ENCODE results near the gene CIT.
"Not testable (repeated sequence)": the region's sequence is repeated elsewhere in the genome, so short reads cannot be mapped to it uniquely, and the experiment has no call there.

Gene CIT

GRCh38 chr12:119727600-119728443, 149.3 kb downstream of the CIT start:
- no peak for DNase-seq

- no peak for DNase-seq
These were observed 151.6 kb downstream of the CIT start for GRCh38 chr12:119725523-119725922.

- no peak for DNase-seq
These were observed 155.8 kb downstream of the CIT start for GRCh38 chr12:119721306-119721705.

DNA sequence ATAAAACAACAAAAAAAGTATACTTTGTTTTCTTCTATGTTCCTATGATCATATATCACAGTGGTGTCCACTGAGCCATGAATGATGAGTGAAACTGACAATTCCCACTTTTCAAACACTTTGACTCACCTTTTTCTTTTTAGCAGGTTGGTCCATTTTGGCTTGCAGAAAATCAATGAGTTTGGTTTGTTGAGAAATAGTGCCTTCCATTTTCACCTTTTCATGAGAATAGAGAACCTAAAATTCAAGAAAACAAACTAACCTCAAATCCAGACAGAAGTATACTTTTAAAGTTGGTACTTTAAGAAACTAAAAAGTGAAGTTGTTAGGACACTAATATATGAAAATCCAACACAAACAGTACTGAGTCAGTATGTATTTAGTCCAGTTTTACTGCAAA, 156.8 kb downstream of the CIT start:
- no peak for DNase-seq

DNA sequence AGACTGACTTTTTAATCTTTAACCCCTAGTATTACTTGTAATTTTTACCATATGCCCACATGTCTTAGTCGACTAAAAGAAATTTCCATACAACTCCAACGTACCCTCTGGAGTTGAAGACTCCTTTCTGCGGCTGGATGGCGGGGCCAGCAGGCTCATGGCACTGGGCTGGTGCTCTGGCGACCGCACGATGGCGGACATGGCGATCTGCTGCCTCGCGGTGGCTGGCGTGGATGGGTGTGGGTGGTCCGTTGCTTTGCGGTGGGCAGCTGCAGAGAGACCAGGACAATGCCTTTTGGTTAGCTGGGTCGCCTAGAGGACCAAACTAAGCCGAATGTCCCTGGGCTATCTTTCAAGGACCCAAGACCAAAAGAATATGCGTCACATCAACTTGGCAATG, 159.0 kb downstream of the CIT start:
- DNase-seq = no peak

DNA sequence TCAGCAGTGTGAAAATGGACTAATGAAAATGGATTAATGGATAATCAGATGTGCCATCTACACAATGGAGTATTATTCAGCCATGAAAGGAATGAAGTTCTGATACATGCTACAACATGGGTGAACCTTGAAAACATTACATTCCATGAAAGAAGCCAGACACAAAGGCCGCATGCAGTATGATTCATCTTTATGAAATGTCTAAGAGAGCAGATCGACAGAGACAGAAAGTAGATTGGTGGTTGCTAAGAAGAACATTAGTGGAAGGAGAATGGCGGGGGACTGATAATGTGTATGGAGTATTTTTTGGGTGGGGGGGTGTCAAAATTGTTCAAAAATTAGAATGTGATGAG, 161.9 kb downstream of the CIT start:
- no peak for DNase-seq

DNA sequence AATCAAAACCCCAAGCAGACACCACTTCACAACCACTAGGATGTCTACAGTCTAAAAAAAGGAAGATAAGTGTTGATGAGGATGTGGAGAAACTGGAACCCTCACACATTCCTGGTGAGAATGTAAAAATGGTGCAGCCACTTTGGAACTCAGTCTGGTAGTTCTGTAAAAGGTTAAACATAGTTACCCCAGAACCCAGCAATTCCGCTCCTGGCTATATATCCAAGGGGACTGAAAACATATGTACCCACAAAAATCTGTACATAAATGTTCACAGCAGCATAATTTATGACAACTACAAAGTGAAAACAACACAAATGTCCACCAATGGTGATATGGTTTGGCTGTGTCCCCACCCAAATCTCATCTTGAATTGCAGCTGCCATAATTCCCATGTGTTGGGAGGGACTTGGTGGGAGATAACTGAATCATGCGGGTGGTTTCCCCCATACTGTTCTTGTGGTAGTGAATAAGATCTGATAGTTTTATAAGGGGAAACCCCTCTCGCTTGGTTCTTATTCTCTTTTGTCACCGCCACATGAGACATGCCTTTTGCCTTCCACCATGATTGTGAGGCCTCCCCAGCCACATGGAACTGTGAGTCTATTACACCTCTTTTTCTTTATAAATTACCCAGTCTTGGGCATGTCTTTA, 162.4 kb downstream of the CIT start:
- DNase-seq = no peak

GRCh38 chr12:119713551-119714031, 163.5 kb downstream of the CIT start:
- no peak for DNase-seq

DNA sequence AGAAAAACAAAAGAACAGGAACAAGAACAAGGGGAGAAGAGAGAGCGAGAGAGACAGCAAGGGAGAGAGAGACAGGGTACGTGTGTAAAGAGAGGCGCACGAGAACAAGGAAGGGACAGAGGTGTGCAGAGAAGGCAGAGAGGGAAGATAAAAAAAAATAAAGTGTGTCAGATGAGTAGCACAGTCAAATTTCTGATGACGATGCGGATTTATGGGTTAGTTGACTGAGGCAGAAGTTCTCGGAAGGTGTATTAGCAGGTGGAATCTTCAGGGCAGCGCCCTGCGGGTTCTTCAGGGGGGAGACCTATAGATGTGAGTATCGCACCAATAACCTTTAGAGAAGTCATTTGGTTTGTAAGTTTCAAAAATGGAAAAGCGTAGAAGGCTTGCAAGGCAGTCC, 164.4 kb downstream of the CIT start:
- no peak for DNase-seq

DNA sequence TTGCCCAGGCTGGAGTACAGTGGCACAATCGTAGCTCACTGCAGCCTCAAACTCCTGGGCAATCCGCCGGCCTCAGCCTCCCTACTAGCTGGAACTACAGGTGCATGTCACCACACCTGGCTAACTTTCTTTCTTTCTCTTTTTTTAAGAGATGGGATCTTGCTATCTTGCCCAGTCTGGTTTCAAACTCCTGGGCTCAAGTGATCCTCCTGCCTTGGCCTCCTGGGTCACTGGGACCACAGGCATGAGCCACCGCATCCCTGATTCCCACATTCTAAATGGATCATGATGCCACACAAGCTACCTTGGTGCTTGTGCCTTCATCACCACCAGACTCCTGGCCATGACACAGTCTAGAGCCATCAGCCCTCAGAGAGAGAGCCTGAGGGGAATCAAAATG, 165.4 kb downstream of the CIT start:
- DNase-seq = no peak

DNA sequence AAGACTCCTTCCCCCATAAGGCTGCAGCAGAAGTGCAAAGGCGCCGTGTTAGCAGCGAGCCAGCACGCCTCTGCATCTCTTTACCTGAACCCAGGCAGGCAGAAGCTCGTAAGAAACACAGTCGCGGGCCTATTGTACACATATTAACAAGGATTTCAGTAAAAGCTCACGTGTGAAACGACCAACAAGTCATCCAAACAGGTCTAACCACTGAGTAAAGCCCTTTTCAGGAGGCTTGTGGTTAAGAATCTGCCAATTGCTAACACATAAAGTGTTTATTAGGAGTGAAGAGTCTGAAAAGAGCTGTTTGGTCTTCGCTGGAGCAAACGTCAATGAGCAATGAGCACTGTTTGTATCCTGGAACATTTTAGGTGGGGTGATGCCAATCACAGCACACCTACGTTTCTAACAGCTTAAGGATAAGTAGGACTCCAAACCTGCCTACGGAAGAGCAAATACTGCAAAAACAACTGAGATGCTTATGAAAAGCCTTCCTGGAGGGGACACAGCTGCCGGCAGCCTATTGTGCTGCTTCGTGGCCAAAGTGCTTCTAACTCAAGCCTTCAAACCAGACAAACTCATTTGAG, 166.1 kb downstream of the CIT start:
- no peak for DNase-seq

GRCh38 chr12:119710374-119710964, 166.7 kb downstream of the CIT start:
- DNase-seq = no peak

- not testable (repeated sequence) for DNase-seq
These were observed 170.7 kb downstream of the CIT start for GRCh38 chr12:119706427-119706826.

DNA sequence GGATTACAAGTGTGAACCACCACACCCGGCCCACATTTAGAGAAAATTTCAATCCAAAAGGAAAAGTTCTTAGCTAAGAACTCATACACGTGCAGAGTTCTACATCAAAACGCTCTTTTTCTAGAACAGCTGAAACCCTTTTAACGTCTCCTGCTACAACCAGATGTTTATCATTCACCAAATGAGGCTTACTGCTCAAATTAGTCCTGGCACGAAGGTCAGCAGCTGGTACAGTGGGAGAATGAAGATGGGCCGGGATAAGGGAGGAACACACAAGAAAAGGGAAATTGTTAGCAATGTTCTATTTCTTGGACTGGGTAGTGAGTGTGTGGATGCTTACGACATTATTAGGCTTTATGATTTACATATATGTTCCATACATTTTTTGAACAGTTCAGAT, 171.9 kb downstream of the CIT start:
- DNase-seq = no peak

DNA sequence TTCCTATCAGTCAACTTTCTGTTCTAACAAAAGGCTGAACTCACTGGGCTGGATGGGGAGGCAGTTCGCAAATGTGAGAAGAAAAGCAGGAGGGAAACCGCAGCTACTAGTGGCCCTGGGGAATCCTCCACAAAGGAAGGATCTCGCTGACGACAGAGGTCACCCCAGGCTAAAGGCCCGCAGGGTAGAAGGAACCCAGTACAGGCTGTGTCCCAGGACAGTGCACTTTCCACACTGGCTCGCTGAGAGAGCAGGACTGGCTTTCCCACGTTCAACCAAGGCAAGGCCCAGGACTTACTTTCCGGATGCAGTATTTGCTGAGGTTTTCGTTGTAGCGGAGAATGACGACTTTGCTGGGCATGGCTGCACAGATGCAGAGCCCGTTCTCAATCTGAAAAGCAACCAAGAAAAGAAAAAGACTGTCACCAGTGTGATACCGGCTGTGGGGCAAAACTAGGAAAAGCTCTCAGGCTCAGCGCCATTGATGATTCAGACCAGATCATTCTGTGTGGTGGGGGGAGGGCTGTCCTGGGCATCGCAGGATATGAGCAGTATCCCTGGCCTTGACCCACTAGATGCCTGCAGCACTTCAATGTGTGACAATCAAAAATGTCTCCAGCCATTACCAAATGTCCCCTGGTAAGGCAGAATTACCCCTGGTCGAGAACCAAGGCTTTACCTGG, 172.9 kb downstream of the CIT start:
- DNase-seq = no peak

DNA sequence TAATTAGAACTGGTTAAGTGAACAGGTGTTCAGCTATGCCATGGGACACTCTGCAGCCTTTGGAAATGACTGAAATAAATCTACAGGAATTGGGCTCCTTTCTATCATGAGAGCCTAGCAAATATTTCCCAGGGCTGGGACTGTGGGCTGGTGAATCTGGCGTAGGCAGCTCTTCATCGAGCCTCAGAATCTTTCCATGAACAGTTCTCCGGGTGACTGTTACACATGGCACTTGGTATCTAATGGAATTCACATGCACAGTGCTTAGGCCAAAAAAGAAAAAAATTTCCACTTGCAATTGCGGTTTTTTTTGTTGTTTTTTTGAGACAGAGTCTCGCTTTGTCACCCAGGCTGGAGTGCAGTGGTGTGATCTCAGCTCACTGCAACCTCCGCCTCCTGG, 177.0 kb downstream of the CIT start:
- no peak for DNase-seq

- DNase-seq = no peak
These were observed 177.8 kb downstream of the CIT start for GRCh38 chr12:119699199-119699760.

- no peak for DNase-seq
These were observed 180.2 kb downstream of the CIT start for GRCh38 chr12:119696943-119697342.

DNA sequence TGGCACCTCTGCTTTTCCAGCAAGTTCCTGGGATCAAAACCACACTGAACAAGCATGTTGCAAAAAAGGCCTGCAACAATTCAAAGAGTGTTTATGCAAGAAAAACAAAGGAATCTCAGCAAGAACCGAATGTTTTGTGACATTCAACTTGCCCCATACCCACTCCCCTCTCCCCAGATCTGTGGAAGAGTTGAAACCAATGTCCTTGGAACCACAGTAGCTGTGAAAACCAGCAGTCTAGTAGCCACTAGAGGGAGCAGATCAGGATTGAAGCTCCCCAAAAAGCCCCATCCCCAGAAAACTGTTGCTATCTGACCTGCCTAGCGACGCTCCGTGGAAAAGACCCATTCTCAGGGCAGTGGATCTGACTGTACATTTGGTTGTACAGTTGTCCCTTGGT, 182.1 kb downstream of the CIT start:
- no peak for DNase-seq

DNA sequence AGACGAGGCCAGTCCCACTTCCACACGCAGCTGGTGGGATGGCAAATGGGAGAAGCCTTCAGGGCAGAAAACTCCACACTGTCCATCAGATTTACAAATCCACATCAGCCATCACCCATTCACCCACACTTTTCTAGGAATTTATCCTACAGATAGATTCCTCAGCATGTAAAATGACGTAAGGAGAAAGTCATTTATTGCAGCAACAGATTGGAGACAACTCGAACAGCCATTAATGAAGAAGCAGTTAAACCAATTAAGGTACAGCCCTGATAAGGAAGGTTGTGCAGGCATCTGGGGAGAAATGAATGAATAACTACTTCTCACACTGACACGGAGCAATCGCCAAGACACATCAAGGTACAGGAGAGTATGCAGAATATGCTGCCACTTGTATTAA, 183.0 kb downstream of the CIT start:
- DNase-seq = no peak

GRCh38 chr12:119693511-119693910, 183.6 kb downstream of the CIT start:
- no peak for DNase-seq

- DNase-seq = no peak
These were observed 184.1 kb downstream of the CIT start for GRCh38 chr12:119692997-119693396.

DNA sequence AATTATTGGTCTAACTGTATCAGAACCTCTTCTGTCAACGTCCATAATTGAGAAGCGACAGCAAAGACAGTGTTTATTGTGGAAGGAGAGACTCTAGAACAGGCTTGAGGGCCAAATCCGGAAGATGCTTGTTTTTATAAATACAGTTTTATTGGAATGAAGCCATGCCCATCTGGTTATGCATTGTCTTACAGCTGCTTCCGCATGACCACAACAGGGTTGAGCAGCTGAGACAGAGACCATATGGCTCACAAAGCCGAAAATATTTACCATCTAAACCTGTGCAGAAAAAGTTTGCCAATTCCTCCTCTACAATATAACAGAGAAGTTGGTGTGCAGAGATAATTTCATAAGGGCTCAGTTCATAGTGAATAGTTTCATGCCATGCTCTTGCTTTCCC, 184.7 kb downstream of the CIT start:
- no peak for DNase-seq

Data from GDM1 (cell line).